GM21717 (cell line): ENCODE results near the gene GAS7.

Experiments
- ATAC-seq: cut with Tn5 transposase; IDR thresholded peaks from one replicate; pipeline ENCODE4 v1.9.1; 2021; ENCODE audit warnings: mild to moderate bottlenecking, moderate library complexity; ENCODE audit not compliant: unreplicated experiment

Gene GAS7

DNA sequence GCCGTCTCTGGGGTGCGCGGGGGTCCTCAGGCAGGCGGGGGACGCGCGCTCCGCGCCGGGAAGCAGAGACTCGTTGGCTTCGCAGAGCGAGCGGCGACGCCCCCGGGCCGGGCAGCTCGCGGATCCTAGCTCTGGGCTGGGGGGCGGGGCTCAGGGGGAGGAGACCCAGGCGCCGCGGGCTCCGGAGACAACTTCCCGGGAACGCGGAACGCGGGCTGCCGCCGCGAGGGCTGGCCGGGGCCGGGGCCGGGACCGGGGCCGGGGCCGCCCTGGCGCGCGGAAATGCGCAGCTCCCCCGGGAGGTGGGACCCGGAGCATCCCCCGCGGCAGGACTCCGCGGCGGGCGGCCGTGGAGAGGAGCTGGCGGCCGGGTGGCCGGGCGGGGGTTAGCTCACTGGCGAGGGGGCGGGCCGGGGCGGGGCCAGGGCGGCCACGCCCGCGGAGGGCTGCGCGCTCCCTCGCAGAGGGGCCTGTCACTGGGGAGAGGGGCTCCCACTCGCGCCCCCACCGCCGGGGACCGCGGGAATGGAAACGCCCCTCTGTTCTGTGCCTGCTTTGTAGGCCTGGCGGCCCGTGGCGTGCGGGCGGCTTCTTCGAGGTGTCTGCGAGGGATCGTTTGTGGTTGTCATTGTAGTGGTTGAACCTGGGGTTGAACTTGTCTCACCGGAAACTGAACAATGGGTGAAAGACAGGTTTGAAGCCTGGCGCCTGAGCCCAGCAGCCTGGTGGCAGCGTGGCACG is at the start of gene GAS7:
Gene GAS7, minus strand, starts transcription at position 98 of the 741 bp plus-strand sequence.
- ATAC-seq, result no peak

GRCh38 chr17:10247810-10248209 is 49.4 kb upstream of the GAS7 start:
- ATAC-seq, result no peak

DNA sequence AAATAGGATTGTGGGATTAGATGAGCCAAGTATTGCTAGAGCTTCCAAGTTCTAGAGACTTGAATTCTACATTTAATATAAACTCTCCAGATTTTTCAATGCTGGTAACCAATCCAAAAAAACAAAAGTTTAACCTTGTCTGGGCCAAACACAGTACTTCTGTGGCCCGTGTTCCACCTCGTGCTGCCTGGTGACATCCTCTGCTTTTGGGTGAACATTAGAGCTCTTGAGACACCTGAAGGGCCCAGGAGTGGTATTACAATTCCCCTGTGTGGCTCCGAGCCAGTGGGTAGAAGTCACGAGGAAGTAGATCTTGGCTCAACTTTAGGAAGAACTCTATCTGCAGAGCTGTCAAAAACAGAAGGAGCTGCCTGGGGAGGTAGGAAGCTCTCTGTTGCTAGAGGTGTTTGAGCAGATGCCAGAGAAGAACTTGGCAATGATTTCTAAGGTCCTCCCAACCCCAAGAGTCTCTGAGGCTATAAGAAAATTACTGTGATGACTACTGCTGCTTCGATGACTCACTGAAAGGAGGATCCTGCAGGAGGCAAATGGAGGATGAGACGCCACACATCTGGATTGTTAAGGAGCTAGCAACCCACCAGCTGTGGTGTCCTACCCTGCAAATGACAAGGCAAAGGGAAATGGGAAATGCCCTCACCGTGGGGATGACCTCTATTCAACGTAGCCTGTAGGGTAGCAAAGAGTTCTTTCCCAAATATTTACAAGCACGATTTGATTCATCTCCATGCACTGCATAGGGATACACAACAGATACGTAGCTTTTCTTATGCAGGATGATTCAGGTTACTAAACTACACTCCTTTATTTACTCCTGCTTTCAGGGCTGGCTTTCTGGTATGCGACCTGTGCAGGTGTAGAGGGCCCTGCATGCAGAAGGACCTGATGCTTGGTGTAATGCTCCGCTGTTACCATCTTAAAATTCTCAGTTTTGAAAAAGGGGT is 45.8 kb upstream of the GAS7 start:
- no peak for ATAC-seq

DNA sequence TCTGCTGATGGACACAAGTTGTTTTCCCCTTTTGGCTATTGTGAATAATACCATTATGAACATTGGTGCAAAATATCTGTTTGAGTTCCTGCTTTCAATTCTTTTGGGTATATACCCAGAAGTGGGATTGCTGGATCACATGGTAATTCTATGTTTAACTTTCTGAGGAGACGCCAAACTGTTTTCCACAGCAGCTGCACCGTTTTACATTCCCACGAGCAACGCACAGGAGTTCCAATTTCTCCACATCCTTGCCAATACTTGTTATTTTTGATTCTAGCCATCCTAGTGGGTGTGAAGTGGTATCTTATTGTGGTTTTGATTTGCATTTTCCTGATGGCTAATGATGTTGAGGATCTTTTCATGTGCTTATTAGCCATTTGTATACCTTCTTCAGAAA is 43.4 kb upstream of the GAS7 start:
- no peak for ATAC-seq

DNA sequence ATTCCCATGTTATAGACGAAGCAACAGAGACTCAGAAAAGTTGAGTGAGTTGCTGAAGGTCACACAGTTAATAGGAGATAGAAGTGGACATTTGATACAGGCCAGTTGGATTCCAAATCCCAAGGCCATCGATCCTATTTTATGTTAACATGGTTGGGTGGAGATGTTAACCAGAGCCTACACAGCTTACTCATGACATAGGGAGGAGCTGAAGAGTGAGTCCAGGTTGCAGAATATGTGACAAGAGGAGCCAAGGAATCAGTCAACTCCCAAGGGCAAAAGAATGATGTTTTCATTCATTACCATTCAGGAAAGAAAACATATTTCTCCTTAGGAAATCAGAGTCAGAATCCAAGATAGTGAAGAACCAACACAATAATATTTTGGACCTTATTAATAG is 40.3 kb upstream of the GAS7 start:
- no peak for ATAC-seq

- no peak for ATAC-seq
Measured at GRCh38 chr17:10234033-10234432, 35.6 kb upstream of the GAS7 start.

- no peak for ATAC-seq
Measured at GRCh38 chr17:10233161-10233560, 34.8 kb upstream of the GAS7 start.

GRCh38 chr17:10229181-10229580 is 30.8 kb upstream of the GAS7 start:
- no peak for ATAC-seq

- no peak for ATAC-seq
Measured at GRCh38 chr17:10226930-10227695, 28.7 kb upstream of the GAS7 start.

GRCh38 chr17:10224582-10225195 is 26.3 kb upstream of the GAS7 start:
- ATAC-seq, result no peak

DNA sequence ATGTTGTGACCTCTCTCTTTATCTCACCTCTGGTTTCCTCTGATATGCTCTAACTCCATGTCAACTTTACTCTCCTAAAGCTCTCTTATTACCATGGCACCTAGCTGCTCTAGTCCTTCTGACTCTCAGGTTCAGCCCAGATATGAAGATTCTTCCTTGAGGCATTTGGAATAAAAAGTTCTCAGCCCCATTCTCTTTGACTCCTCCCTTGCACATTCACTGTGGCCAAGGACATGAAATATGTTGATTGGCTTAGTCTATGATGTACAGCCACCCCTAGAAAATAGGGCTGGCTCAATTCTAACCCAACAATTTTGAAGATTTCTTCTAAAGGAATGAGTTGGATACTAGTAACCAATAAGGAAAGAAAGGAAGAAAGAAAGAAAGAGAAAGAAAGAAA is 20.8 kb upstream of the GAS7 start:
- ATAC-seq, result no peak

DNA sequence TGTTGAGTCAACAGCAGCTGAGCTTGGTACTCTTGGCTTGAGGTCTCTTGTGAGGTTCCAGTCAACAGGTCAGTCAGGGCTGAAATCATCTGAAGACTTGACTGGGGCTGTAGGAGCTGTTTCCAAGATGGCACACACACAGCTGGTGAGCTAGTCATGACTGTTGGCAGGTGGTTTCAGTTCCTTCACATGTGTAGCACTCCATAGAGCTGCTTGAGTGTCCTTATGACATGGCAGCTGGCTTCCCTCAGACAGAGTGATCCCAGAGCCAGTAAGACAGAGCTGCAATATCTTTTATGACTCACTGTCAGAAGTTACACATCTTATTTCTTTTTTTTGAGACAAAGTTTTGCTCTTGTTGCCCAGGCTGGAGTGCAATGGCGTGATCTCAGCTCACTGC is 19.5 kb upstream of the GAS7 start:
- no peak for ATAC-seq

DNA sequence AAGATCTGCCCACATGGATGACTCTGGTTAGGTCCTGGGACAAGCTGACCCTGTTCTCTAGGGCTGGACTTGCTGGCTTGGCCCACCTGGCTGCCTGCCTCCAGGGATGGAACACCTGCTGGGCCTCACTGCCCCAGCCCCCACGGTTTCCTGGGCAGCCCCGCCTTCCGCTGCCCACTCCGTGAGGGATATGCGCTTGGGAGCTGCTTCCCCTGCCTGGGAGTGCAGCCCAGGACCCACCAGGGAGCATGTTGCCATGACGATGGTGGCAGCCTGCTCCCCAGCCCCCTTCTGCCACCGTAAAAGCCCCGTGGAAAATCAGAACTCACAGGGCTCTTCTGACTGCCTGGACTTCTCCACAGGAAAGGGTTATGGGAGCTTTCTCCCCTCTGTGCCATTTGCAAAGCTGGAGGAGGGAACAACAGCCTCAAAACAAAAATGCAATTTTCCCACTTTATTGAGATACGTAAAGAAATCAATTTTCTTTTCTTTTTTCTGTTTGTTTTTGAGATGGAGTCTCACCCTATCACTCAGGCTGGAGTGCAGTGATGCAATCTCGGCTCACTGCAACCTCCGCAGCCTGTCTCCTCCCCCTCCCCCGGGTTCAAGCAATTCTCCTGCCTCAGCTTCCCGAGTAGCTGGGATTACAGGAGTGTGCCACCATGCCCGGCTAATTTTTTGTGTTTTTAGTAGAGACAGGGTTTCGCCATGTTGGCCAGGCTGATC is 18.0 kb upstream of the GAS7 start:
- ATAC-seq, result no peak

GRCh38 chr17:10215286-10215685 is 16.9 kb upstream of the GAS7 start:
- ATAC-seq, result no peak

GRCh38 chr17:10211666-10212065 is 13.3 kb upstream of the GAS7 start:
- ATAC-seq, result no peak

- no peak for ATAC-seq
Measured at GRCh38 chr17:10210151-10210574, 11.8 kb upstream of the GAS7 start.

DNA sequence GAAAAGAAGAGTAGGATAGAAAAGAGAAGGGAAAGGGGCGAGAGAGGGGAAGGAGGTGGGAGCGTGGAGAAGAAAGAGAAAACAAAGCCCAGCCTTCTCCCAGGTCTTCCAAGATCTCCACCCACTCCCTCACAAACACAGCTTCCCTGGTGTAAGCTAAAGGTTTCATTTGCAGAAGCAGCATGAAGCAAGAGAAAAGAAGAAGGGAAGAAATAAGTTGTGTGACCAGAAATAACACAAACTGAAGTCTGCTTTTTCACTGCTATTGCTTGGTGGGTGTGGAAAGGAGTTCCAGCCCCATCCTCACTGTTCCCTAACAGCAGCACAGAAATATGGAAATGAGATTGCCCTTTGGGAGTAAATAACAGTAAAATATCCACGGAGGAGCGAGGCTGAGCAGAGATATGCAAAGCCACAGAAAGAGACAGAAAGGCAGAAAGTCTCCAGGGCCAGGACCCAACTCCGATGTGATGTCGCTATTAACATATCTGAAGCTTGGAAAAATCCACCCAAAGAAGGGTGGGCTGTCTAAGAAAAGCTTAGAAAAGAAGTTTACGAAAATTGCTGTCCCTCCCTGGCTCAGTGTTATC is 10.3 kb upstream of the GAS7 start:
- ATAC-seq, result no peak

DNA sequence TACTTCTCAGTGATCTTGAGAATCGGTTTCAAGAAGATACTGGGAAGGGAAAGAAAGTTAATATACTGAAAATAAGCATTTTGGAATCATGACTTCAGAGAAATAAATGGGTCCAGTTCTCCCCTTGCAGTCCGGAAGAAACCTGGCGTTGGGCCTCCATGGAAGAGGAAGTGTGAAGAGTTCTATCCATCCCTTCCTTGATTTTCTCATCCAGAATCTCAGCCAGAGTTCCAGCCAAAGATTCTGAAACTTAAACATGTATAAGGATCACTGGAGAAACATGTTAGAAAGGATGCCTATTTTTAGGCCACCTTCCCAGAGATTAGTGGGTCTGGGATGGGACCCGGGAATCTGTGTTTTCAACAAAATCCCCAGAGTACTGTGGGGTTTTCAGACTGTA is 8.7 kb upstream of the GAS7 start:
- ATAC-seq, result no peak

DNA sequence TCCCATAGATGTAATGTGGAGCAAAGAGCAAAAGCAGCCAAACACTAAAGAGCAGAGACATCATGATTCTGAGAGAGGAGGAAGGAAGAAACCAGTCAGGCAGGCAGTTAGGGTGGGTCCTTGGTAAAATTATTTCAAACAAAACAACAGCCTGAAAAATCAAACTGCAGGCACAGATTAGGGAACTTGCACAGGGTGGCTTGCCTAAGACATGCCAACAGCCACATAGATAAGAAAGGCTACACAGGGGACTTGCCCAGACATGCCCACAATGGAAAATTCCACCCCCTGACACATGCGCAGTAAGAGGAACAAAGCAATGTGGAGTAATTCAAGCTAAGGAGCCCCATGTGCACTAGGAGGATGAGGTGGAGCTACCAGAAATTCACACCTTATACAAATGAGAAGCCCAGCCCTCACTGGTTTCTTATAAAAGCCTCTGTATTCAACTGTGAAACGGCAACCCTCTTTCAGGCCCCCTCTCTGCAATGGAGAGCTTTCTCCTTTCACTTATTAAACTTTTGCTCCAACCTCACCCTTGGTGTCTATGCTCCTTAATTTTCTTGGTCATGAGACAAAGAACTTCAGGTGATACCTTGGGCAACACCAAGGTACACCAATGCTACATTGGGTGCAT is 7.3 kb upstream of the GAS7 start:
- ATAC-seq, result no peak
